ENCODE results near the gene ZNF385A.

DNA sequence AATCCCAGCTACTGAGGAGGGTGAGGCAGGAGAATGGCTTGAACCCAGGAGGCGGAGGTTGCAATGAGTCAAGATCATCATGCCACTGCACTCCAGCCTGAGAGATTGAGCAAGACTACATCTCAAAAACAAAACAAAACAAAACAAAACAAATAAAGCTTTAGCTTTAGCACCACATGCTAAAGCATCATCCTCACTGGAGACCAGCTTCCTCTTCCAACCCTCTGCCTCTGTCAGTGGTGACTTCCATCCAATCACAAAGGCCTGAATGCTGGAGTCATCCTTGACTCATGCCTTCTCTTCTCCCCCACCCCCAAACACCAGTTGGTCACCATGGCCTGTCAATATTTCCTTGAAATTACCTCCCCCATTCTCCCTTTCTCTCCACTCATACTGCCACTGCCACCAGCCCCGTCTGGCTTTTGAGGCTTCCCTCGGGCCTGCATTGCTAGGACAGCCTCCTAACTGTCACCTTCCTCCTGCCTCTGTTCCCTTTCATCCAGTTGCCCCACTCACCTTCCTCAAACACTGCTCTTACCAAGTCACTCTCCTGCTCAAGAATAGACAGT lies 1.4 kb downstream of the ZNF385A start:
- no peak for TF ChIP-seq SUZ12 (IDR thresholded peaks at IDR 0.05; ENCODE audit: extremely low read depth, insufficient read depth, insufficient read length)
- no peak for TF ChIP-seq YY1 (IDR thresholded peaks at IDR 0.05; ENCODE audit: insufficient read depth, insufficient read length)
- no peak for TF ChIP-seq ZNF274 (IDR thresholded peaks at IDR 0.05; ENCODE audit: low read depth, low read length)

Measured in NT2/D1 (cell line).